Ovary (tissue), 9 donors: ENCODE results near the gene SLC25A25. TPM values are rescaled to one million over a fixed set of nuclear protein-coding genes. Genes with fewer than 3 reads are reported as not detected.

Experiments used
- DNase-seq, 5 donors: peaks; one replicate each; pipeline ENCODE4 v3.0.0-alpha.2; 2019 to 2020
- H3K27ac ChIP-seq, 2 donors: fragments of 200-600 bp; one replicate each; pipeline versions ENCODE4 v1.5.1 to v1.8.0; 2019 to 2022
- H3K27me3 ChIP-seq: fragments of 200-600 bp; one replicate; pipeline ENCODE4 v1.8.0; 2022
- H3K36me3 ChIP-seq: fragments of 200-600 bp; sonication (generic); one replicate; pipeline ENCODE4 v1.5.1; 2019
- H3K4me1 ChIP-seq: one replicate; pipeline ENCODE4 v1.8.1; 2013; ENCODE audit warnings: mild to moderate bottlenecking, moderate library complexity; ENCODE audit not compliant: insufficient read depth
- H3K4me3 ChIP-seq: fragments of 200-600 bp; sonication (generic); one replicate; pipeline ENCODE4 v1.5.1; 2017
- H3K9me3 ChIP-seq, 2 donors: fragments of 200-600 bp in 1 of 2; sonication (generic) in 1 of 2; one replicate each; pipeline versions ENCODE4 v1.5.1 to v1.8.1; 2013 to 2019; ENCODE audit warnings: mild to moderate bottlenecking in 1 of 2, moderate library complexity in 1 of 2
- EP300 ChIP-seq: sonication (generic); formaldehyde crosslinking; IDR thresholded peaks from one replicate; pipeline ENCODE4 v1.6.1; 2017; ENCODE audit warnings: antibody characterized with exemption
- POLR2A ChIP-seq: fragments of 450-650 bp; IDR thresholded peaks from one replicate; pipeline ENCODE4 v1.6.1; 2017; ENCODE audit warnings: antibody characterized with exemption, mild to moderate bottlenecking, moderate library complexity
- WGBS, 3 donors: extraction: QIAGEN DNeasy Blood & Tissue Kit in 1 of 3; methylation state at CpG; one replicate each; pipeline versions ENCODE4 v1.1.5 to v1.1.7; 2013 to 2017; 5-methylcytosine and 5-hydroxymethylcytosine counted together
- intact Hi-C, 4 donors: fragments of 100-400 bp; cut with DNase I; formaldehyde crosslinking; loops; one replicate each; pipeline versions ENCODE4 v1.11.0 to v1.15.1; 2022 to 2023
- polyA plus RNA-seq, 2 donors: library from polyadenylated mRNA; stranded (reverse); fragments of 200-250 nt in 1 of 2; fragments of 350-450 nt in 1 of 2; fragmentation: Illumina TruSeq in 1 of 2; extraction: RNeasy Lipid Tissue Mini Kit (QIAGEN cat#74804) in 1 of 2; gene quantifications; one replicate each; pipeline ENCODE4 v1.2.3, GENCODE V29; 2013 to 2014
- total RNA-seq, 7 donors: library from RNA; depleted of rRNA in 2 of 7; stranded (reverse); fragments of >200 nt in 2 of 7; fragmentation: NEBNext Ultra II Directional in 3 of 7; extraction: Animal tissue kit (Norgen Biotek cat#: 25700) in 3 of 7; gene quantifications; one replicate each; pipeline versions ENCODE4 v1.1.0 to v1.2.4, GENCODE V29; 2016 to 2023
- TF ChIP-seq, protein P1 (sequence below), 3 donors: fragments of 450-650 bp in 2 of 3; fragments of 200-600 bp in 1 of 3; IDR thresholded peaks; one replicate each; pipeline versions ENCODE4 v1.5.1 to v1.8.0; 2016 to 2022; ENCODE audit warnings: antibody characterized with exemption in 3 of 3, mild to moderate bottlenecking in 1 of 3
- donor health status: DM: no; HTN: no; CAD: no; lungs with moderate emphysema.
- donor health status: DM: no; HTN: no; CAD: no.
- donor health status: Bipolar disorder and iron deficiency.
- donor health status: DM: yes; HTN: yes; CAD: no.
- donor health status: DM: no; HTN: no; CAD: no.
- donor health status: DM: yes; HTN: yes; CAD: no.

Gene SLC25A25
- total and polyA plus RNA-seq, 9 donors: 23.4 to 90.1 (median 39.8) TPM

DNA sequence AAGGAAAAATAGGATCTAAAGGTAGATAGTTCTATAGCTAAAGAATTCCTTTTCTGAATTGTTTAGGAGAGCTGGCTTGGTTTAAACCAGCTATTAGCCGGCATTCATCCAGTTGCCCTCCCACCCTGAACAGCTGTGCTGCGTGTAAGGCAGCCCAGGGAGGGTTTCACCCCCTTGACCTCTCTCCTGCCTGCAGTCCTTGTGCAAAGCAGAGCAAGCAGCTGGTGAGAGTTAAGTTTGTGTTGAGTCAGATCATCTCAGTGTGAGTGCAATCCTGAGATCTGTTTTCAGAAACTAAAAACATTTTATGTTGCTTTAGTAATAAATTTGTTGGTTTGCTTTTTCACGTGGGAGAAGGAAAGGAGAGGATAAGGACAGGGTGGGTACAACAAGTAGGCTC is 13.0 kb downstream of the SLC25A25 start:
- intact Hi-C loops: no loop called here
- H3K27me3 ChIP-seq: no peaks in the 10 kb centered on the region
- H3K36me3 ChIP-seq: no peaks in the 10 kb centered on the region
- no peak for TF ChIP-seq EP300
- no peak for TF ChIP-seq POLR2A
- TF ChIP-seq, protein P1, sequence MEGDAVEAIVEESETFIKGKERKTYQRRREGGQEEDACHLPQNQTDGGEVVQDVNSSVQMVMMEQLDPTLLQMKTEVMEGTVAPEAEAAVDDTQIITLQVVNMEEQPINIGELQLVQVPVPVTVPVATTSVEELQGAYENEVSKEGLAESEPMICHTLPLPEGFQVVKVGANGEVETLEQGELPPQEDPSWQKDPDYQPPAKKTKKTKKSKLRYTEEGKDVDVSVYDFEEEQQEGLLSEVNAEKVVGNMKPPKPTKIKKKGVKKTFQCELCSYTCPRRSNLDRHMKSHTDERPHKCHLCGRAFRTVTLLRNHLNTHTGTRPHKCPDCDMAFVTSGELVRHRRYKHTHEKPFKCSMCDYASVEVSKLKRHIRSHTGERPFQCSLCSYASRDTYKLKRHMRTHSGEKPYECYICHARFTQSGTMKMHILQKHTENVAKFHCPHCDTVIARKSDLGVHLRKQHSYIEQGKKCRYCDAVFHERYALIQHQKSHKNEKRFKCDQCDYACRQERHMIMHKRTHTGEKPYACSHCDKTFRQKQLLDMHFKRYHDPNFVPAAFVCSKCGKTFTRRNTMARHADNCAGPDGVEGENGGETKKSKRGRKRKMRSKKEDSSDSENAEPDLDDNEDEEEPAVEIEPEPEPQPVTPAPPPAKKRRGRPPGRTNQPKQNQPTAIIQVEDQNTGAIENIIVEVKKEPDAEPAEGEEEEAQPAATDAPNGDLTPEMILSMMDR (IDR thresholded peaks at IDR 0.05): no peak
- DNase-seq: peak; percentile 85 to 92 (median 89)
- peaks cover 37% of the 10 kb centered on the region for H3K4me1 ChIP-seq
- H3K4me3 ChIP-seq: no peak overlapping the region
- H3K27ac ChIP-seq: peak overlapping the region; percentile 25 to 77
- 7 to 14% (median 7%) methylated on average over 3 of the region's 3 CpGs for WGBS, 3 donors
- H3K9me3 ChIP-seq: no peaks in the 10 kb centered on the region

DNA sequence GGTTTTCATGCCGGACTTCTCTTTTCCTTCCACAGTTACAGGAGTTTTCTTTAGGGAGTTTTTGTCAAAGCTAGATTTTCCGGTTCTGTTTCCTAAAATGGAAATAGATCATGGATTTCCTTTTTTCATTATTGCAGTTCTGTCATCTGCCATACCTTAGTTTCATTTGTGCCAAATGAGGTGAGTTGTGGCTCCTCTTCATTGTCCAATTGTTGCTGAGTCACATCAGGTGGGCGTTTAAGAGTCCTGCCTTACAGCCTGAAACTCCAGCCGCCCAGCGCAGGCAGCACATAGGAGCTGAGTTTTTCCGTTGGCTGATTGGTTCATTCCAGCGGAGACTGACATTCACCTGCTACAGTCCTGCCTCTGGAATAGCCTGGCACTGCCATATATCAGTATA is 14.1 kb downstream of the SLC25A25 start:
- Histone ChIP-seq H3K4me1 (peaks cover 39% of the 10 kb centered on the region), H3K27me3 (no peaks in the 10 kb centered on the region), H3K36me3 (no peaks in the 10 kb centered on the region), H3K9me3 (no peaks in the 10 kb centered on the region), H3K27ac (peak overlapping the region in 1 of 2 donors; percentile 77), H3K4me3 (no peak overlapping the region)
- intact Hi-C loops: no loop called here
- WGBS, 3 donors: 24 to 26% (median 26%) methylated on average over 7 of the region's 7 CpGs
- DNase-seq: no peak
- TF ChIP-seq POLR2A (no peak), EP300 (no peak)
- TF ChIP-seq, protein P1 (IDR thresholded peaks at IDR 0.05): no peak

DNA sequence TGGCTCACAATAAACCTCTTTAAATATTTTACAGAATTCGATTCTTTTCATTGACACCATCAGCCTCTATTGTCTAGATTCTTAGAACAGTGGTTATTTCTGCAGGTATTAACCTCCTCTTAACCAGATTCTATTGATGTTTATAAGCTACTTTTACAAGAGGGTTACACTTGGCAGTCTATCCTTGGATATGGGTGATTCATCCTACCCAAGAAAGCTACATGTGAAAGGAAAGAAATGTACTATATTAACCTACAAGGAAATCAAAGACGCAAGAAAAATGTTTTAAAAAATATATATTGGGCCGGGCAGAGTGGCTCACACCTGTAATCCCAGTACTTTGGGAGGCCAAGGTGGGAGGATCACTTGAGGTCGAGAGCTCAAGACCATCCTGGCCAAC is 16.7 kb downstream of the SLC25A25 start:
- 77 to 83% (median 81%) methylated on average over 4 of the region's 4 CpGs for WGBS, 3 donors
- Histone ChIP-seq H3K9me3 (no peaks in the 10 kb centered on the region), H3K27me3 (no peaks in the 10 kb centered on the region), H3K36me3 (no peaks in the 10 kb centered on the region), H3K4me1 (peaks cover 29% of the 10 kb centered on the region), H3K4me3 (no peak overlapping the region), H3K27ac (no peak overlapping the region)
- intact Hi-C loops: no loop called here
- no peak for DNase-seq
- no peak for TF ChIP-seq EP300
- TF ChIP-seq, protein P1 (IDR thresholded peaks at IDR 0.05): no peak
- TF ChIP-seq POLR2A: no peak

DNA sequence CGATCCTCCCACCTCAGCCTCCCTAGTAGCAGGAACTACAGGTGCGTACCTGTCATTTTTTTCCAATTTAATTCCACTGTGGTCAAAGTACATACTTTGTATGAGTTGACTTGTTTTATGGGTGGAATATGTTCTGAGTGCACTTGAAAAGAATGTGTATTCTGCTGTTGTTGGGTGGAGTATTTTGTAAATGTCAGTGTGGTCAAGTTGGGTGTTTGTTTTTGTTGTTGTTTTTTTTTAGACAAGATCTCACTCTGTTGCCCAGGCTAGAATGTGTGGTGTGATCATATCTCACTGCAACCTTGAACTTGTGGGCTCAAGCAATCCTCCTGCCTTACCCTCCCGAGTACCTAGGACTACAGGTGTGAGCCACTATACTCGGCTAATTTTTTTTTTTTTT is 17.9 kb downstream of the SLC25A25 start:
- Histone ChIP-seq H3K4me1 (peaks cover 27% of the 10 kb centered on the region), H3K4me3 (no peak overlapping the region), H3K36me3 (no peaks in the 10 kb centered on the region), H3K27me3 (no peaks in the 10 kb centered on the region), H3K9me3 (no peaks in the 10 kb centered on the region), H3K27ac (no peak overlapping the region)
- TF ChIP-seq POLR2A (no peak), EP300 (no peak)
- TF ChIP-seq, protein P1 (IDR thresholded peaks at IDR 0.05): no peak
- 69 to 78% (median 73%) methylated on average over 4 of the region's 4 CpGs for WGBS, 3 donors
- DNase-seq: no peak
- intact Hi-C loops: no loop called here
